Endothelial cell of umbilical vein (primary cell): Measurements from ENCODE around the gene ULK1.

Source experiments
- CTCF ChIP-seq, 2 donors: IDR thresholded peaks; 1 replicate in 1 of 2; 2 replicates in 1 of 2; pipeline ENCODE4 v1.5.1; 2011; ENCODE audit warnings: low read length in 2 of 2, mild to moderate bottlenecking in 2 of 2, moderate library complexity in 2 of 2, control low read depth in 1 of 2, inconsistent platforms in 1 of 2, low read depth in 1 of 2; ENCODE audit not compliant: insufficient read depth in 1 of 2; ENCODE audit errors: extremely low read depth in 1 of 2
- EZH2 ChIP-seq: IDR thresholded peaks from 2 replicates; pipeline ENCODE4 v1.6.1; 2012; ENCODE audit warnings: borderline replicate concordance, low read depth, mild to moderate bottlenecking, moderate library complexity, low read length, inconsistent platforms; ENCODE audit not compliant: severe bottlenecking
- FOS ChIP-seq: IDR thresholded peaks from 2 replicates; pipeline ENCODE4 v1.6.1; 2011; ENCODE audit warnings: mild to moderate bottlenecking, low read length, moderate library complexity, borderline replicate concordance; ENCODE audit not compliant: insufficient read depth
- MAX ChIP-seq: IDR thresholded peaks from 2 replicates; pipeline ENCODE4 v1.6.1; 2011; ENCODE audit not compliant: insufficient read depth, insufficient read length
- MYC ChIP-seq: IDR thresholded peaks from one replicate; pipeline ENCODE4 v1.6.1; 2011; ENCODE audit warnings: mild to moderate bottlenecking, low read depth, low read length
- POLR2A ChIP-seq: IDR thresholded peaks from 2 replicates; pipeline ENCODE4 v1.6.1; 2012; ENCODE audit warnings: low read depth, mild to moderate bottlenecking, control low read depth, low read length
- POLR2AphosphoS5 ChIP-seq: IDR thresholded peaks from 2 replicates; pipeline ENCODE4 v1.6.1; 2012; ENCODE audit warnings: low read depth, mild to moderate bottlenecking, control low read depth, low read length, moderate library complexity; ENCODE audit not compliant: insufficient read depth

GRCh38 chr12:131872154-131873051 is 22.0 kb upstream of the ULK1 start:
- no peak for TF ChIP-seq CTCF (IDR thresholded peaks at IDR 0.05; ENCODE audit: extremely low read depth in 1 of 2, insufficient read depth in 1 of 2, low read depth in 1 of 2, low read length in 2 of 2)
- TF ChIP-seq MAX: no peak
- no peak for TF ChIP-seq POLR2A
- TF ChIP-seq POLR2AphosphoS5: no peak
- TF ChIP-seq MYC: no peak
- TF ChIP-seq FOS: no peak
- TF ChIP-seq EZH2: no peak
